ENCODE results near the gene PCDHB6. TPM values are rescaled to one million over a fixed set of nuclear protein-coding genes. Genes with fewer than 3 reads are reported as not detected.

The PCDHB6 gene
- total RNA-seq, 4 donors from 2014 or later, result 0.14 to 0.32 TPM; not detected in 2

Other genes with a start within 250 kb of the PCDHB6 start
- gene PCDHAC1, start 223.8 kb upstream of the PCDHB6 start, total RNA-seq, result under 1 TPM in 3 of 4 donors, not detected in 1; 0.37 to 0.82 (median 0.48) TPM
- gene PCDHAC2, start 183.6 kb upstream of the PCDHB6 start, total RNA-seq, result under 1 TPM in 2 of 4 donors, not detected in 2; 0.41 to 0.48 TPM
- gene PCDHB1, start 98.7 kb upstream of the PCDHB6 start, total RNA-seq, result not detected
- gene PCDHB2, start 55.4 kb upstream of the PCDHB6 start, total RNA-seq, result 1 to 10 TPM in 3 of 4 donors, under 1 TPM in 1; 0.80 to 1.9 (median 1.2) TPM
- gene PCDHB3, start 49.6 kb upstream of the PCDHB6 start, total RNA-seq, result under 1 TPM in 3 of 4 donors, not detected in 1; 0.64 to 0.82 (median 0.80) TPM
- 1 to 10 TPM in 1 of 4 donors, under 1 TPM in 3; 0.68 to 2.2 (median 0.77) TPM for gene PCDHB4, start 28.2 kb upstream of the PCDHB6 start, total RNA-seq
- 1 to 10 TPM in 3 of 4 donors, not detected in 1; 1.1 to 3.0 (median 1.3) TPM for gene PCDHB5, start 14.9 kb upstream of the PCDHB6 start, total RNA-seq
- 1 to 10 TPM in 1 of 4 donors, under 1 TPM in 3; 0.37 to 1.6 (median 0.67) TPM for gene PCDHB7, start 22.6 kb downstream of the PCDHB6 start, total RNA-seq
- under 1 TPM in 2 of 4 donors, not detected in 2; 0.14 to 0.16 TPM for gene PCDHB8, start 27.7 kb downstream of the PCDHB6 start, total RNA-seq
- 1 to 10 TPM in 1 of 4 donors, under 1 TPM in 3; 0.20 to 1.6 (median 0.65) TPM for gene PCDHB16, start 32.3 kb downstream of the PCDHB6 start, total RNA-seq
- gene PCDHB9, start 37.1 kb downstream of the PCDHB6 start, total RNA-seq, result 1 to 10 TPM in 1 of 4 donors, under 1 TPM in 2, not detected in 1; 0.40 to 1.6 (median 0.64) TPM
- gene PCDHB10, start 42.3 kb downstream of the PCDHB6 start, total RNA-seq, result 1 to 10 TPM in 1 of 4 donors, under 1 TPM in 2, not detected in 1; 0.68 to 1.1 (median 0.79) TPM
- gene PCDHB11, start 49.6 kb downstream of the PCDHB6 start, total RNA-seq, result 1 to 10 TPM in 1 of 4 donors, under 1 TPM in 3; 0.20 to 1.5 (median 0.61) TPM
- gene PCDHB12, start 58.7 kb downstream of the PCDHB6 start, total RNA-seq, result 1 to 10 TPM in 2 of 4 donors, under 1 TPM in 2; 0.40 to 1.9 (median 1.1) TPM
- gene PCDHB13, start 63.9 kb downstream of the PCDHB6 start, total RNA-seq, result 1 to 10 TPM; 1.8 to 4.1 (median 2.5) TPM
- 1 to 10 TPM; 1.4 to 3.3 (median 2.8) TPM for gene PCDHB14, start 73.3 kb downstream of the PCDHB6 start, total RNA-seq
- 1 to 10 TPM in 3 of 4 donors, under 1 TPM in 1; 0.75 to 5.6 (median 1.1) TPM for gene PCDHB15, start 95.3 kb downstream of the PCDHB6 start, total RNA-seq
- 1 to 10 TPM in 2 of 4 donors, not detected in 2; 1.4 to 1.8 TPM for gene SLC25A2, start 154.0 kb downstream of the PCDHB6 start, total RNA-seq
- 10 to 100 TPM; 41.9 to 62.5 (median 50.3) TPM for gene TAF7, start 170.7 kb downstream of the PCDHB6 start, total RNA-seq
- under 1 TPM in 2 of 4 donors, not detected in 2; 0.55 to 0.64 TPM for gene PCDHGA1, start 180.5 kb downstream of the PCDHB6 start, total RNA-seq
- gene PCDHGA2, start 188.7 kb downstream of the PCDHB6 start, total RNA-seq, result 1 to 10 TPM in 3 of 4 donors, under 1 TPM in 1; 0.68 to 1.9 (median 1.6) TPM
- 1 to 10 TPM in 2 of 4 donors, under 1 TPM in 2; 0.55 to 4.9 (median 1.1) TPM for gene PCDHGA3, start 193.8 kb downstream of the PCDHB6 start, total RNA-seq
- 10 to 100 TPM in 1 of 4 donors, 1 to 10 TPM in 2, under 1 TPM in 1; 0.96 to 10.5 (median 3.4) TPM for gene PCDHGB1, start 200.0 kb downstream of the PCDHB6 start, total RNA-seq
- gene PCDHGA4, start 205.0 kb downstream of the PCDHB6 start, total RNA-seq, result 10 to 100 TPM in 1 of 4 donors, 1 to 10 TPM in 2, not detected in 1; 1.4 to 18.0 (median 1.6) TPM
- 10 to 100 TPM in 1 of 4 donors, 1 to 10 TPM in 3; 2.1 to 12.7 (median 3.2) TPM for gene PCDHGB2, start 209.9 kb downstream of the PCDHB6 start, total RNA-seq
- 1 to 10 TPM in 3 of 4 donors, not detected in 1; 2.5 to 4.1 (median 3.4) TPM for gene PCDHGA5, start 214.1 kb downstream of the PCDHB6 start, total RNA-seq
- 1 to 10 TPM; 1.4 to 3.8 (median 2.6) TPM for gene PCDHGB3, start 220.2 kb downstream of the PCDHB6 start, total RNA-seq
- 1 to 10 TPM; 2.4 to 7.5 (median 3.7) TPM for gene PCDHGA6, start 223.8 kb downstream of the PCDHB6 start, total RNA-seq
- 1 to 10 TPM; 2.0 to 8.6 (median 3.2) TPM for gene PCDHGA7, start 232.7 kb downstream of the PCDHB6 start, total RNA-seq
- gene PCDHGB4, start 237.6 kb downstream of the PCDHB6 start, total RNA-seq, result 1 to 10 TPM in 2 of 4 donors, under 1 TPM in 2; 0.40 to 4.4 (median 2.4) TPM
- 10 to 100 TPM in 1 of 4 donors, 1 to 10 TPM in 3; 1.5 to 11.5 (median 2.5) TPM for gene PCDHGA8, start 242.6 kb downstream of the PCDHB6 start, total RNA-seq
- gene PCDHGB5, start 247.9 kb downstream of the PCDHB6 start, total RNA-seq, result 10 to 100 TPM in 2 of 4 donors, 1 to 10 TPM in 2; 5.3 to 23.3 (median 9.2) TPM